Measurements from ENCODE around the gene WHAMM. TPM values are rescaled to one million over a fixed set of nuclear protein-coding genes. Genes with fewer than 3 reads are reported as not detected.

WHAMM gene
- total and polyA plus RNA-seq, 2 of the 4 experiments (the other 2 are of a cell fraction), result 1.4 to 4.1 TPM

- Histone ChIP-seq H3K4ac (ENCODE audit: low read depth, low read length) (peak overlapping the region; percentile 73), H3K27me3 (ENCODE audit: control insufficient read depth, insufficient read depth, low read length) (no peaks in the 10 kb centered on the region), H3K79me1 (ENCODE audit: low read depth in 1 of 2, low read length in 2 of 2) (peaks cover 7 to 47% of the 10 kb centered on the region in 2 experiments; a peak in 2 of 4 replicates), H3K4me3 (ENCODE audit: insufficient read depth, low read depth, low read length) (no peak overlapping the region), H3K27ac (ENCODE audit: insufficient read depth, low read length) (peak overlapping the region; percentile 85), H2BK15ac (ENCODE audit: low read depth, low read length) (peak overlapping the region; percentile 41; the same call in 1 of the 3 replicates), H4K5ac (ENCODE audit: low read depth, low read length) (peak overlapping the region; percentile 25; the same call in 1 of the 2 replicates), H2AFZ (replicated peaks; ENCODE audit: low read length, poor library complexity) (peak overlapping the region; percentile 53), H2BK5ac (ENCODE audit: low read depth, low read length, poor library complexity, severe bottlenecking) (peak overlapping the region; percentile 88), H3K56ac (ENCODE audit: extremely low read depth, insufficient read depth, low read length) (peak overlapping the region; percentile 48; the same call in 1 of the 2 replicates), H4K8ac (ENCODE audit: low read depth in 2 of 2, low read length in 2 of 2) (peak overlapping the region; percentile 7 to 65; a peak in 3 of 4 replicates), H4K91ac (ENCODE audit: insufficient read depth, low read depth, low read length) (peak overlapping the region; percentile 68), H4K20me1 (ENCODE audit: insufficient read depth, low read length) (peaks cover 9% of the 10 kb centered on the region), H3K36me3 (ENCODE audit: control insufficient read depth, insufficient read depth, low read length) (peaks cover 56% of the 10 kb centered on the region), H2AK5ac (ENCODE audit: low read depth, low read length) (peak overlapping the region; percentile 77), H2BK20ac (ENCODE audit: low read depth, low read length) (peak overlapping the region; percentile 63), H3K9ac (ENCODE audit: low read depth, low read length) (no peak overlapping the region), H3K9me3 (ENCODE audit: control insufficient read depth, insufficient read depth, low read length) (no peaks in the 10 kb centered on the region), H2BK120ac (ENCODE audit: low read depth, low read length) (peak overlapping the region; percentile 77), H3K23ac (ENCODE audit: low read depth, low read length) (peak overlapping the region; percentile 57), H3K4me2 (ENCODE audit: low read depth, low read length) (peak overlapping the region; percentile 84), H3K9me1 (ENCODE audit: insufficient read depth, low read length) (peaks cover 5% of the 10 kb centered on the region), H3K14ac (replicated peaks; ENCODE audit: low read depth, low read length) (peak overlapping the region; percentile 85), H2AK9ac (replicated peaks; ENCODE audit: low read depth, low read length, poor library complexity) (peak overlapping the region; percentile 31), H3K18ac (ENCODE audit: low read depth, low read length) (peak overlapping the region; percentile 61), H3K4me1 (ENCODE audit: control insufficient read depth, insufficient read depth, low read length) (peaks cover 10% of the 10 kb centered on the region)
- WGBS, 2 experiments (ENCODE audit: extremely low coverage in 2 of 2, insufficient read length in 1 of 2), result no CpG with 5 or more reads among the region's 4 CpGs
- TF ChIP-seq RAD21 (IDR thresholded peaks at IDR 0.05; ENCODE audit: low read length) (no peak), POLR2A (IDR thresholded peaks at IDR 0.05; ENCODE audit: low read depth, low read length) (no peak), MAFK (IDR thresholded peaks at IDR 0.05; ENCODE audit: low read depth, low read length) (no peak), FOS (IDR thresholded peaks at IDR 0.05; ENCODE audit: low read depth, low read length) (no peak), ELK1 (IDR thresholded peaks at IDR 0.05; ENCODE audit: borderline replicate concordance, low read depth, low read length) (no peak), RFX5 (IDR thresholded peaks at IDR 0.05; ENCODE audit: low read depth, low read length) (no peak), RCOR1 (IDR thresholded peaks at IDR 0.05; ENCODE audit: insufficient replicate concordance, low read length) (no peak), MXI1 (IDR thresholded peaks at IDR 0.05; ENCODE audit: borderline replicate concordance, low read depth, low read length) (no peak), NFE2L2 (IDR thresholded peaks at IDR 0.05; ENCODE audit: low read depth, low read length) (no peak), SMC3 (IDR thresholded peaks at IDR 0.05; ENCODE audit: low read depth, low read length) (no peak), BHLHE40 (IDR thresholded peaks at IDR 0.05; ENCODE audit: low read depth, low read length) (no peak), CEBPB (IDR thresholded peaks at IDR 0.05; ENCODE audit: low read depth, low read length) (no peak), USF2 (IDR thresholded peaks at IDR 0.05; ENCODE audit: low read depth, low read length) (no peak), MAZ (IDR thresholded peaks at IDR 0.05; ENCODE audit: borderline replicate concordance, low read depth, low read length) (no peak), CTCF (conservative IDR thresholded peaks at IDR 0.05; ENCODE audit: low read depth, low read length) (no peak), CHD1 (IDR thresholded peaks at IDR 0.05; ENCODE audit: low read depth, low read length) (no peak)
- dilution Hi-C loops (cut with HindIII; ENCODE audit: low sequenced_read_pairs, unreplicated experiment) (no loop called here), in situ Hi-C loops (cut with MboI; ENCODE audit: low sequenced_read_pairs) (no loop called here), intact Hi-C loops (cut with micrococcal nuclease) (loop anchor here (5.0 to 10.0 kb wide), 3 partner anchors 154 to 371 kb away; partner anchors contain the start of genes HDGFL3 and RAMAC)
- ChIA-PET CTCF (interaction anchor here (0.9 kb wide), 1 partner anchor 27 kb away, joined by 4 read pairs; no protein-coding TSS in a partner anchor), POLR2A (ENCODE audit: unreplicated experiment) (interaction anchor here (0.7 kb wide), 1 partner anchor 645 kb away, joined by 9 read pairs; no protein-coding TSS in a partner anchor)
- ATAC-seq (ENCODE audit: low read depth) (no peak), DNase-seq (no peak)
- no TSS peak for BruUV-seq (replicated peaks)
Measured at GRCh38 chr15:82833362-82833682, 23.9 kb downstream of the WHAMM start.
